Panc1 (cell line): ENCODE measurements around the gene DCUN1D4. TPM values are rescaled to one million over a fixed set of nuclear protein-coding genes. Genes with fewer than 3 reads are reported as not detected.

Source experiments
- ATAC-seq: fragments of 200-7000 bp; cut with Tn5 transposase; 2 replicates; pipeline ENCODE4 v1.9.1; 2020; ENCODE audit warnings: mild to moderate bottlenecking, moderate library complexity
- BruUV-seq: library from RNA; stranded (reverse); fragments of 400-500 nt; replicated peaks from 2 replicates; lab custom pipeline; 2021; lab: Mats Ljungman, UMichigan
- CTCF ChIA-PET: fragments of 300-600 bp; sonication (Branson Sonifier 250); formaldehyde crosslinking; loops from one replicate; lab custom pipeline; 2022; ENCODE audit warnings: antibody characterized with exemption; lab: Charles Lee
- POLR2A ChIA-PET: fragments of 300-600 bp; sonication (Branson Sonifier 250); formaldehyde crosslinking; loops from one replicate; lab custom pipeline; 2022; ENCODE audit warnings: antibody characterized with exemption; lab: Charles Lee
- DNase-seq: peaks from one replicate; pipeline ENCODE4 v3.0.0-alpha.2; 2010; ENCODE audit warnings: low read depth, low spot score
- H3K27ac ChIP-seq: 2 replicates; pipeline ENCODE4 v1.5.1; 2011; ENCODE audit warnings: mild to moderate bottlenecking, low read length, inconsistent platforms
- H3K27me3 ChIP-seq: fragments of 200-500 bp; sonication (Bioruptor generic); 2 replicates; pipeline ENCODE4 v1.6.0; 2014; ENCODE audit warnings: low read length, inconsistent platforms; ENCODE audit not compliant: control insufficient read depth, insufficient read depth
- H3K36me3 ChIP-seq: fragments of 200-500 bp; sonication (Bioruptor generic); 2 replicates; pipeline ENCODE4 v1.5.1; 2014; ENCODE audit warnings: inconsistent platforms, mild to moderate bottlenecking, low read length, moderate library complexity; ENCODE audit not compliant: control insufficient read depth, insufficient read depth
- H3K4me1 ChIP-seq: 2 replicates; pipeline ENCODE4 v1.5.1; 2011; ENCODE audit warnings: inconsistent platforms, mild to moderate bottlenecking, low read length, moderate library complexity; ENCODE audit not compliant: control insufficient read depth, insufficient read depth
- H3K4me3 ChIP-seq, 2 experiments: 2 replicates each; pipeline ENCODE4 v1.5.1; 2011 to 2012; ENCODE audit warnings: low read depth in 2 of 2, low read length in 2 of 2, mild to moderate bottlenecking in 2 of 2, inconsistent platforms in 1 of 2, moderate library complexity in 1 of 2
- H3K9me3 ChIP-seq: fragments of 200-500 bp; sonication (Bioruptor generic); 2 replicates; pipeline ENCODE4 v1.5.1; 2014; ENCODE audit warnings: low read depth, mild to moderate bottlenecking, inconsistent platforms, low read length, moderate library complexity; ENCODE audit not compliant: control insufficient read depth, insufficient read depth
- CTCF ChIP-seq: fragments of 450-650 bp; IDR thresholded peaks from 2 replicates; pipeline ENCODE4 v1.5.1; 2017; ENCODE audit warnings: mild to moderate bottlenecking
- POLR2AphosphoS5 ChIP-seq: IDR thresholded peaks from 2 replicates; pipeline ENCODE4 v1.6.1; 2012; ENCODE audit warnings: mild to moderate bottlenecking, low read depth, low read length, moderate library complexity
- REST ChIP-seq, 2 experiments: IDR thresholded peaks; 2 replicates each; pipeline ENCODE4 v1.6.1; 2011 to 2012; ENCODE audit warnings: low read depth in 2 of 2, control low read depth in 1 of 2, low read length in 1 of 2, mild to moderate bottlenecking in 1 of 2, moderate library complexity in 1 of 2; ENCODE audit not compliant: insufficient read depth in 1 of 2
- SIN3A ChIP-seq: IDR thresholded peaks from 2 replicates; pipeline ENCODE4 v1.6.1; 2012; ENCODE audit warnings: low read depth, mild to moderate bottlenecking, low read length, moderate library complexity, borderline replicate concordance; ENCODE audit not compliant: insufficient read depth
- TCF7L2 ChIP-seq: IDR thresholded peaks from 2 replicates; pipeline ENCODE4 v1.6.1; 2011; ENCODE audit warnings: mild to moderate bottlenecking, low read depth, low read length, inconsistent platforms
- in situ Hi-C: cut with HindIII; loops from 2 replicates; pipeline ENCODE4 v1.10.0; 2016; ENCODE audit warnings: low sequenced_read_pairs, low pct_unique_long_range_greater_than_20kb
- intact Hi-C: fragments of 100-400 bp; cut with micrococcal nuclease; formaldehyde crosslinking; loops from one replicate; pipeline ENCODE4 v1.10.0; 2022; ENCODE audit not compliant: unreplicated experiment
- total RNA-seq: library from RNA; stranded (reverse); gene quantifications from one replicate; pipeline ENCODE4 v1.2.1, GENCODE V29; 2021; ENCODE audit not compliant: unreplicated experiment

Gene DCUN1D4
- total RNA-seq, 1 experiment from 2014 or later: 64.6 TPM

- in situ Hi-C loops (no loop called here), intact Hi-C loops (no loop called here)
- no peaks in the 10 kb centered on the region for H3K27me3 ChIP-seq
- ATAC-seq: no peak
- TF ChIP-seq POLR2AphosphoS5 (no peak), CTCF (no peak), SIN3A (no peak), REST (IDR thresholded peaks at IDR 0.05; ENCODE audit: insufficient read depth in 1 of 2, low read depth in 2 of 2, low read length in 1 of 2) (no peak), TCF7L2 (no peak)
- BruUV-seq: no TSS peak
- peaks cover 16% of the 10 kb centered on the region for H3K36me3 ChIP-seq
- CTCF ChIA-PET: no interaction called here
- no peaks in the 10 kb centered on the region for H3K4me1 ChIP-seq
- POLR2A ChIA-PET: interaction anchor here (0.9 kb wide), 1 partner anchor 9 kb away, joined by 4 read pairs; no protein-coding TSS in a partner anchor
- no peak overlapping the region for H3K4me3 ChIP-seq
- H3K9me3 ChIP-seq: no peaks in the 10 kb centered on the region
- H3K27ac ChIP-seq: no peak overlapping the region
- no peak for DNase-seq
Measured at GRCh38 chr4:51878431-51878830, 35.5 kb downstream of the DCUN1D4 start.

GRCh38 chr4:51880016-51880915 lies 37.3 kb downstream of the DCUN1D4 start:
- Histone ChIP-seq H3K27ac (no peak overlapping the region), H3K9me3 (no peaks in the 10 kb centered on the region), H3K4me1 (no peaks in the 10 kb centered on the region), H3K36me3 (peaks cover 13% of the 10 kb centered on the region), H3K27me3 (no peaks in the 10 kb centered on the region), H3K4me3 (no peak overlapping the region)
- intact Hi-C loops (no loop called here), in situ Hi-C loops (no loop called here)
- ChIA-PET POLR2A (no interaction called here), CTCF (no interaction called here)
- TF ChIP-seq POLR2AphosphoS5 (no peak), REST (IDR thresholded peaks at IDR 0.05; ENCODE audit: insufficient read depth in 1 of 2, low read depth in 2 of 2, low read length in 1 of 2) (no peak), CTCF (no peak), SIN3A (no peak), TCF7L2 (no peak)
- DNase-seq (no peak), ATAC-seq (no peak)
- no TSS peak for BruUV-seq
